ENCODE data around the gene ECM1.
A peak's percentile ranks its signal among the peaks of the same experiment; 100 is the strongest.

ECM1 gene

DNA sequence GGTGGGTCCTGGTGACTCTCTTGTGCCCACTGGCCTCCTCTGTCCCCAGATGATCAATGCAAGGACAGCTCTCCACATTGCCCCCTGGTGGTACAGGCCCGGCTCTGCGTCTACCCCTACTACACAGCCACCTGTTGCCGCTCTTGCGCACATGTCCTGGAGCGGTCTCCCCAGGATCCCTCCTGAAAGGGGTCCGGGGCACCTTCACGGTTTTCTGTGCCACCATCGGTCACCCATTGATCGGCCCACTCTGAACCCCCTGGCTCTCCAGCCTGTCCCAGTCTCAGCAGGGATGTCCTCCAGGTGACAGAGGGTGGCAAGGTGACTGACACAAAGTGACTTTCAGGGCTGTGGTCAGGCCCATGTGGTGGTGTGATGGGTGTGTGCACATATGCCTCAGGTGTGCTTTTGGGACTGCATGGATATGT is 52.1 kb downstream of the ECM1 start:
- DNase-seq, result peak; percentile 92

DNA sequence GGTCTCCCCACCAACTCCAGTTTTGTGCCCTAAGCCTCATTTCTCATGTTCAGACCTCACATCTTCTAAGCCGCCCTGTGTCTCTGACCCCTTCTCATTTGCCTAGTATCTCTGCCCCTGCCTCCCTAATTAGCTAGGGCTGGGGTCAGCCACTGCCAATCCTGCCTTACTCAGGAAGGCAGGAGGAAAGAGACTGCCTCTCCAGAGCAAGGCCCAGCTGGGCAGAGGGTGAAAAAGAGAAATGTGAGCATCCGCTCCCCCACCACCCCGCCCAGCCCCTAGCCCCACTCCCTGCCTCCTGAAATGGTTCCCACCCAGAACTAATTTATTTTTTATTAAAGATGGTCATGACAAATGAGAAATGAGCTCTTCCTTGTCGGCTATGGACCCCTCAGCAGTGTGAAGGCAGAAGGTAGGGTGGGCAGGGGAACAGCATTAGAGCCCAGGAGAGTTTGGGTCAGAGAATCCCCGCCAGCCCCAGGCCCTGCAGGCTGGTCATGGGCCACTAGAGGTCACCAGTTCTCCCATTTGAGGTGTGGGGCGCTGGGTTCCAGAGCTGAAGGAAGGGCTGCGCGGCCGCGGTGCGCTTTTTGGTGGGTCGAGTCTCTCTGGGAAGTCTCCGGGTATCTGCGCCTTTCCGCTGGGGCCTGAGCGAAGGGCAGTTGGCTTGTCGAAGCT is 52.8 kb downstream of the ECM1 start:
- peak; percentile 97 for DNase-seq

DNA sequence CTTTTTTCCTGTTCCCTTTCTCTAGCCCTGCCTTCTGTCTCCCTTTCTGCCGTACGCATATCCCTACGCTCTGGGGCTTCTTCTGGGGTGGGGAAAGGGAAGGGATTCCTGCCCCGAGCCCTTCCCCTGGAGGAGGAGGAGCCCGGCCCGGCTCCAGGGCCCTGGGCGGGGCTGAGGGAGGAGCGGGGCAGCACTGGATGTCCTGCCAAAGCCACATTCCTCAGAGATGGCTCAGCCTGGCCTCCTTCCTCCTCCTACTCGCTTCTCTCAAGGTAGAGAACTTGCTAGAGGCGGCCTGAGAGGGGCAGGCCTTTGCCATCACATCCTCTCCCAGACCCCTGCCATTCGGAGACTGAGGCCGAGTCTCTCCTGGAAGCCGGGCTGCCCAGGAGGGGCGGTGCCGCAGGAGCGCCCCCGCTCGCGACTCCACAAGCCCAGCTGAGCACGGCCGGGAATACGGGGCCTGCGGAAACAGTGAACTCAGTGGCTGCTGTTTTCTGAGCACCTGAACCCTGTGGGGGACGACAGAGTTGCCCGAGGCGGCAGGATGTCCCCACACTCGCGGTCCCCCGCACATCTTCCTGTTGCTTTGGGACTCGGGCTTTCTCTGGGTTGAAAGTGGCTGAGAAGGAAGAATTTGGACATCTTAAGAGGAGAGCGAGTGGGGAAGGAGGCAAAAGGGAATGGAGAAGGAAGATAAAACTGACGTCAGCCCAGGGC is 53.5 kb downstream of the ECM1 start:
- DNase-seq, result peak; percentile 97

DNA sequence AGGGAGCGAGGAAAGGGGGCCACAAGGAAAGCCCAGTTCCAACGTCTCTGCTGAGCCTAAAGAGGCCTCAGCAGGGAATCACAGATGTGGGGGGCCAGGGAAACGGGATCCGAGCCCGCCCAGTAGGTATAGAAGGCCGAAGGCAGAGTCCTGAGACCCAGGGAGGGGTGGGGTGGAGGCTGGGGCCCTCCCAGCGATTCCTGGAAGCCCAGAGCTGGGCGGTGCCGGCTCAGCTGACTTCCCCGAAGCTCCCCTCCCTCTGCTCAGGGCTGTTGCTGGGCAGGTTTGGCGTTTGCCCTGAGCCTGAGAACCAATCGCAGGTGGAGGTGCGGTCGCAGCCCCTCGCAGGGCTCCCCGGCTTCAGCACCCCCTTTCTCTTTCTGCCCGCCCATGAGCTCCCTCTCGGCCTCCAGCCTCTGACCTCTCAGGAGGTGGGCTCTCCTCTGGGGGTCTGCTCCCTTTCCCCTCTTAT is 54.1 kb downstream of the ECM1 start:
- DNase-seq, result peak; percentile 91

- DNase-seq, result no peak
Measured at GRCh38 chr1:150562446-150563339, 54.8 kb downstream of the ECM1 start.
